ENCODE measurements around the gene ASGR1.

ASGR1 gene

GRCh38 chr17:7195971-7196370 is 16.8 kb upstream of the ASGR1 start:
- FAIRE-seq (no peak), DNase-seq (ENCODE audit: insufficient read length, low spot score) (no peak)
- no peak for TF ChIP-seq CTCF (IDR thresholded peaks at IDR 0.05; ENCODE audit: insufficient read depth, missing control alignments)

- FAIRE-seq: no peak
- no peak for TF ChIP-seq CTCF (IDR thresholded peaks at IDR 0.05; ENCODE audit: insufficient read depth, missing control alignments)
- peak; percentile 53 for DNase-seq (ENCODE audit: insufficient read length, low spot score)
These were observed 13.2 kb upstream of the ASGR1 start for GRCh38 chr17:7192271-7192937.

- no peak for TF ChIP-seq CTCF (IDR thresholded peaks at IDR 0.05; ENCODE audit: insufficient read depth, missing control alignments)
- FAIRE-seq: no peak
- peak; percentile 95 for DNase-seq (ENCODE audit: insufficient read length, low spot score)
These were observed 12.6 kb upstream of the ASGR1 start for GRCh38 chr17:7191571-7192270.

GRCh38 chr17:7191069-7191468 is 11.9 kb upstream of the ASGR1 start:
- FAIRE-seq: no peak

GRCh38 chr17:7190276-7190917 is 11.2 kb upstream of the ASGR1 start:
- no peak for TF ChIP-seq CTCF (IDR thresholded peaks at IDR 0.05; ENCODE audit: insufficient read depth, missing control alignments)
- DNase-seq (ENCODE audit: insufficient read length, low spot score) (no peak), FAIRE-seq (no peak)

More at GRCh38 chr17:7191069-7191468, 11.9 kb upstream of the ASGR1 start:
- no peak for TF ChIP-seq CTCF (IDR thresholded peaks at IDR 0.05; ENCODE audit: insufficient read depth, missing control alignments)
- DNase-seq (ENCODE audit: insufficient read length, low spot score): peak; percentile 63

GRCh38 chr17:7186241-7186640 is 7.1 kb upstream of the ASGR1 start:
- FAIRE-seq (no peak), DNase-seq (ENCODE audit: insufficient read length, low spot score) (no peak)
- TF ChIP-seq CTCF (IDR thresholded peaks at IDR 0.05; ENCODE audit: insufficient read depth, missing control alignments): no peak

All from D721Med (cell line).